Mesendoderm (in vitro differentiated cells): Measurements from ENCODE around the gene MAP3K4.

Experiments
- DNase-seq: peaks from one replicate; pipeline ENCODE4 v3.0.0; 2013
- H2AK5ac ChIP-seq: 2 replicates; pipeline ENCODE4 v1.6.1; 2013; ENCODE audit warnings: low read length, inconsistent platforms
- H2BK120ac ChIP-seq: 2 replicates; pipeline ENCODE4 v1.6.1; 2013; ENCODE audit warnings: low read depth, mild to moderate bottlenecking, low read length, moderate library complexity, mixed read lengths
- H2BK15ac ChIP-seq: replicated peaks from 2 replicates; pipeline ENCODE4 v1.6.1; 2013; ENCODE audit warnings: low read depth, mild to moderate bottlenecking, moderate library complexity
- H2BK5ac ChIP-seq: 2 replicates; pipeline ENCODE4 v1.6.1; 2013; ENCODE audit warnings: low read length, inconsistent platforms
- H3K18ac ChIP-seq: 2 replicates; pipeline ENCODE4 v1.6.1; 2013; ENCODE audit warnings: mild to moderate bottlenecking, low read length, mixed read lengths
- H3K23ac ChIP-seq: one replicate; pipeline ENCODE4 v1.6.1; 2013; ENCODE audit warnings: low read length
- H3K27ac ChIP-seq: 2 replicates; pipeline ENCODE4 v1.5.1; 2013; ENCODE audit warnings: low read depth, mild to moderate bottlenecking, inconsistent platforms, low read length, moderate library complexity
- H3K27me3 ChIP-seq: 2 replicates; pipeline ENCODE4 v1.6.1; 2013; ENCODE audit warnings: low read length, control low read depth, mild to moderate bottlenecking, inconsistent platforms; ENCODE audit not compliant: insufficient read depth, poor library complexity
- H3K36me3 ChIP-seq: 2 replicates; pipeline ENCODE4 v1.6.1; 2013; ENCODE audit warnings: low read length, inconsistent platforms; ENCODE audit not compliant: control insufficient read depth, insufficient read depth
- H3K4ac ChIP-seq: one replicate; pipeline ENCODE4 v1.6.1; 2013; ENCODE audit warnings: low read depth, mild to moderate bottlenecking, low read length, moderate library complexity
- H3K4me1 ChIP-seq: 2 replicates; pipeline ENCODE4 v1.6.1; 2013; ENCODE audit warnings: low read depth, low read length, inconsistent platforms; ENCODE audit not compliant: control insufficient read depth
- H3K4me2 ChIP-seq: 2 replicates; pipeline ENCODE4 v1.6.1; 2013; ENCODE audit warnings: low read length
- H3K4me3 ChIP-seq: 2 replicates; pipeline ENCODE4 v1.5.1; 2013; ENCODE audit warnings: mild to moderate bottlenecking, low read length
- H3K56ac ChIP-seq: one replicate; pipeline ENCODE4 v1.6.1; 2013; ENCODE audit warnings: low read length
- H3K79me1 ChIP-seq: 2 replicates; pipeline ENCODE4 v1.6.1; 2013; ENCODE audit warnings: low read length, inconsistent platforms
- H3K79me2 ChIP-seq: 2 replicates; pipeline ENCODE4 v1.6.1; 2013; ENCODE audit warnings: mild to moderate bottlenecking, low read length; ENCODE audit not compliant: control insufficient read depth, insufficient read depth
- H3K9ac ChIP-seq: 2 replicates; pipeline ENCODE4 v1.6.1; 2013; ENCODE audit warnings: low read length, inconsistent platforms
- H4K5ac ChIP-seq: one replicate; pipeline ENCODE4 v1.6.1; 2013; ENCODE audit warnings: low read length
- H4K8ac ChIP-seq: one replicate; pipeline ENCODE4 v1.6.1; 2013; ENCODE audit warnings: low read depth, mild to moderate bottlenecking, control low read depth, low read length, moderate library complexity
- WGBS: extraction: QIAGEN DNeasy Blood & Tissue Kit; methylation state at CpG from one replicate; pipeline ENCODE4 v1.1.7; 2013; ENCODE audit warnings: low lambda C conversion rate, missing lambda C conversion rate; ENCODE audit not compliant: insufficient coverage; ENCODE audit errors: extremely low coverage; 5-methylcytosine and 5-hydroxymethylcytosine counted together

MAP3K4 gene

DNA sequence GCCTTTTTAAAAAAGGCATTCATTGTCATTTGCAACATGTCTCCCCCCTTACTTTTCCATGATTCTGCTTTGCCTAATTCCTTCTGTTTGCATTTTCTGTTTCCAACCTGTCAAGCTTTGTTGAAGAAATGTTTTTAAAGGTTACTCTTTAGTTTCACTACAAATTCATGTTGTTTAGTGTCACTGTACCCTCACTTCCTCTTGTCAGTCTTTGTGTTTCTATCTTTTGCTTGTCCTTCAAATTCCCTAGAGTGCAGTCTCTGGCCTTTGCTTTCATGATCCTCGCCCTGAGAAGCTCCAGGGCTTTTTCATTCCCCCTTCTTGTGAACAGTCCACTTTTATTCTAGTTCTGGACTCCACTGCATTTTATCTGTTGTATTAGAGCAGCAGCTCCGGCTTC lies 90.6 kb downstream of the MAP3K4 start:
- no peaks in the 10 kb centered on the region for H3K27me3 ChIP-seq
- H3K4me3 ChIP-seq: no peak overlapping the region
- no peak for DNase-seq
- H3K36me3 ChIP-seq: peaks cover 8% of the 10 kb centered on the region
- H3K23ac ChIP-seq: no peak overlapping the region
- H2BK5ac ChIP-seq: no peak overlapping the region
- no peak overlapping the region for H3K4me2 ChIP-seq
- no peak overlapping the region for H4K8ac ChIP-seq
- no peak overlapping the region for H3K4ac ChIP-seq
- H3K18ac ChIP-seq: no peak overlapping the region
- peaks cover 2% of the 10 kb centered on the region for H3K79me1 ChIP-seq
- H3K9ac ChIP-seq: no peak overlapping the region
- no peaks in the 10 kb centered on the region for H3K4me1 ChIP-seq
- H3K56ac ChIP-seq: no peak overlapping the region
- no peak overlapping the region for H4K5ac ChIP-seq
- no peak overlapping the region for H2BK120ac ChIP-seq
- H2AK5ac ChIP-seq: no peak overlapping the region
- no peaks in the 10 kb centered on the region for H3K79me2 ChIP-seq
- WGBS: no CpG with 5 or more reads among the region's 2 CpGs
- no peak overlapping the region for H3K27ac ChIP-seq
- no peak overlapping the region for H2BK15ac ChIP-seq

DNA sequence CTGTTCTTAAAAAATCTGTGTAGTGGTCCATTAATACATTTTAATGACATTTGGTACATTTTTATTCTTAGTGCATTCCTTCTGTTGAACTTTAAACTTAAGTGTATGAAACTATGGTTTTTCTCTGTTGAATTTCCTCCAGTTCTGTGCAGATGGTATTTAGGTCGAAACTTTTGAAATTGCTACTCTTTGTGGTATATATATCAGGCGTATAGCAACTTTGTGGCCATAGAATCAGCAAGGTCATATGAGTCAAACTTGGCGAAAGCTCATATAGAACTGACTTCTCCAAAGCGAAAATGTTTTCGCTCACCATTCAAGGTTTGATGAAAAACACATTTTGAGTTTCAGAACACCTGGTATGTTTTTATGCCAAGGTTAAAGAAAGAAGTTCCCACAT lies 93.7 kb downstream of the MAP3K4 start:
- H2AK5ac ChIP-seq: no peak overlapping the region
- H3K4ac ChIP-seq: no peak overlapping the region
- no CpG with 5 or more reads among the region's 5 CpGs for WGBS
- H3K4me2 ChIP-seq: no peak overlapping the region
- H3K79me1 ChIP-seq: no peaks in the 10 kb centered on the region
- H3K9ac ChIP-seq: no peak overlapping the region
- H4K8ac ChIP-seq: no peak overlapping the region
- no peak overlapping the region for H2BK5ac ChIP-seq
- H3K4me1 ChIP-seq: no peaks in the 10 kb centered on the region
- H3K18ac ChIP-seq: no peak overlapping the region
- H3K79me2 ChIP-seq: no peaks in the 10 kb centered on the region
- no peak overlapping the region for H4K5ac ChIP-seq
- H3K56ac ChIP-seq: no peak overlapping the region
- H2BK120ac ChIP-seq: no peak overlapping the region
- H3K36me3 ChIP-seq: peaks cover 9% of the 10 kb centered on the region
- DNase-seq: no peak
- no peaks in the 10 kb centered on the region for H3K27me3 ChIP-seq
- H2BK15ac ChIP-seq: no peak overlapping the region
- H3K23ac ChIP-seq: no peak overlapping the region
- H3K27ac ChIP-seq: no peak overlapping the region
- H3K4me3 ChIP-seq: no peak overlapping the region

DNA sequence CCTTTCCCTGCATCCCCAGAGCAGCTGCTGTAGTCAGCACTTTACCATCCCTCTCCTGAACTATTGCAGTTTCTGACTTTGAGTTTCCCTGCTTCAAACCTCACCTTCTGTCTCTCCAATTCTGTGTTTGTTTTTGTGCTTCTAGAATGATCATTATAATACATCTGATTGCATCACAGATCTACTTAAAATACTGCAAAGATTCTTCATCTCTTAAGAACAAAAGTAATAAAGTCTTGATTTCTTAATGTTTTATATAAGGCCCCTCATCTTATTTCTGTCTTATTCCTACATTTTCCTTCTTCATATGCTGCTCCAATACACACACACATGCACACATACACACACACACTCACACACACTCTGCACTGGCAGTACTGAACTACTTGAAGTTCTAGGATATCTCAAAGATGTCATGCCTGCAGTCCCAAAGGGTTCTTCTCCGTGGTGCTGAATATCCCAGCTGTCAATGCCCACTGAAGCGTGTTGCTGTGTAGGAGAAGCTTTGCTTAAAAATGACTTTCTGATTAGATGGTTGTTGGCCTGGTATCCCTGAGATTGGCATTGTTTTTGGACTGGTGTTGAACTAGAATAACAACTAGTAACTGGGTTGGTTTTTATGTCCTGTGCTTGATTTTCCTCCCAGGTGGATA lies 97.2 kb downstream of the MAP3K4 start:
- Histone ChIP-seq H3K4me3 (no peak overlapping the region), H3K9ac (no peak overlapping the region), H4K8ac (no peak overlapping the region), H3K18ac (no peak overlapping the region), H3K36me3 (peaks cover 5% of the 10 kb centered on the region), H3K56ac (no peak overlapping the region), H2BK120ac (no peak overlapping the region), H3K23ac (no peak overlapping the region), H2AK5ac (no peak overlapping the region), H3K4me2 (no peak overlapping the region), H3K79me2 (no peaks in the 10 kb centered on the region), H3K4me1 (no peaks in the 10 kb centered on the region), H2BK5ac (no peak overlapping the region), H3K27ac (no peak overlapping the region), H3K27me3 (no peaks in the 10 kb centered on the region), H3K79me1 (no peaks in the 10 kb centered on the region), H2BK15ac (no peak overlapping the region), H4K5ac (no peak overlapping the region), H3K4ac (no peak overlapping the region)
- no peak for DNase-seq
- no CpG with 5 or more reads among the region's 2 CpGs for WGBS

DNA sequence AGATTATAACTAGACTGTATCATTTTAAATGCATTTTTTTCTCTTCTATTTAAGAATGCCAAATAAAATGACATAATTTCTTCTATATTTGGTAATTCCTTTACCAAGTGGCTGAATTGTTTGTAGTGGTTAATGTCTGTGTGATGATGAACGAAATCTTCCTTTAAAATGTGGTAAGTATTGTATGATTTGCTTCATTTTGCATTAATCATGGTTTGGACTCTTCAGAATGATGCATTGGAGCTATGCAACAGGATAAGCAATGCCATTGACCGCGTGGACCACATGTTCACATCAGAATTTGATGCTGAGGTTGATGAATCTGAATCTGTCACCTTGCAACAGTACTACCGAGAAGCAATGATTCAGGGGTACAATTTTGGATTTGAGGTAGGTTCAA lies 99.6 kb downstream of the MAP3K4 start:
- no peak overlapping the region for H3K27ac ChIP-seq

DNA sequence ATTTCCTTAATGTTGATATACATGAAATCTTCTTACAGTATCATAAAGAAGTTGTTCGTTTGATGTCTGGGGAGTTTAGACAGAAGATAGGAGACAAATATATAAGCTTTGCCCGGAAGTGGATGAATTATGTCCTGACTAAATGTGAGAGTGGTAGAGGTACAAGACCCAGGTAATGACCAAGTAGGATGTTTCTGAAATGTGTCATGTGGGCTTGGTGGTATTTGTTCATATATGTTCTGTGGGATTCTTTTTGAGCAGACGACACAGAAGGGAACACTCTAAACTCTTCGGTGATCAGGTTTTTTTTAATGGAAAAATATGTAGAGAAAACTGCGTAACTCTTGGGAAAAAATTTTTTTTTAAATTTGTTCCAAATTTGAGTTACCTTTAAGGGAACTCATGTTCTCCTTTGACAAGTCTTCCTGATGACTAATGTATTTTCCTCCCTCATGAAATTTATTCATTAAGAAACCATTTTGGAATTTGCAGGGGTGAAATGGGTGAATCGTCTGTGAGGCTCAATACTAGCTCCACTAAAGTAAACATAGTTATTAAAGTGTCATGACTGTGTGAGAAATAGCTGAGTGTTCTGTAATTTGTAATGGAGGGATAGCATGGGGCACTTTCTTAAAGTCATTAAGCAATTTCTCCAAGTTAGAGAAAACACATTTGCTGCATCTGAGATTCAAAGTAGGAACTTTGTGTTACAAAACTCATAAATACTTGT lies 100.6 kb downstream of the MAP3K4 start:
- Histone ChIP-seq H3K27ac (no peak overlapping the region), H4K5ac (no peak overlapping the region), H3K4me2 (no peak overlapping the region), H2BK15ac (no peak overlapping the region), H3K23ac (no peak overlapping the region), H3K27me3 (no peaks in the 10 kb centered on the region), H3K4me1 (no peaks in the 10 kb centered on the region), H3K4ac (no peak overlapping the region), H2BK5ac (no peak overlapping the region), H2BK120ac (no peak overlapping the region), H3K79me1 (no peaks in the 10 kb centered on the region), H4K8ac (no peak overlapping the region), H3K18ac (no peak overlapping the region), H3K36me3 (peaks cover 4% of the 10 kb centered on the region), H3K56ac (no peak overlapping the region), H3K4me3 (no peak overlapping the region), H3K79me2 (no peaks in the 10 kb centered on the region), H3K9ac (no peak overlapping the region), H2AK5ac (no peak overlapping the region)
- WGBS: no CpG with 5 or more reads among the region's 6 CpGs
- DNase-seq: no peak

More for the DNA sequence above, 99.6 kb downstream of the MAP3K4 start:
- H3K18ac ChIP-seq: no peak overlapping the region
- no peaks in the 10 kb centered on the region for H3K79me1 ChIP-seq
- no peak overlapping the region for H2BK15ac ChIP-seq
- no peaks in the 10 kb centered on the region for H3K79me2 ChIP-seq
- H4K5ac ChIP-seq: no peak overlapping the region
- no peaks in the 10 kb centered on the region for H3K27me3 ChIP-seq
- DNase-seq: no peak
- H3K56ac ChIP-seq: no peak overlapping the region
- no CpG with 5 or more reads among the region's 4 CpGs for WGBS
- no peak overlapping the region for H3K4me2 ChIP-seq
- no peak overlapping the region for H3K4me3 ChIP-seq
- H3K9ac ChIP-seq: no peak overlapping the region
- H2BK120ac ChIP-seq: no peak overlapping the region
- H4K8ac ChIP-seq: no peak overlapping the region
- no peak overlapping the region for H2BK5ac ChIP-seq
- no peak overlapping the region for H2AK5ac ChIP-seq
- no peak overlapping the region for H3K23ac ChIP-seq
- no peaks in the 10 kb centered on the region for H3K4me1 ChIP-seq
- H3K4ac ChIP-seq: no peak overlapping the region
- peaks cover 4% of the 10 kb centered on the region for H3K36me3 ChIP-seq
